Activated CD4-positive, alpha-beta T cell treated with anti-CD3 and anti-CD28 coated beads for 48 hours (primary cell): ENCODE results near the gene TRAPPC2L.
"Not testable (repeated sequence)": the region's sequence is repeated elsewhere in the genome, so short reads cannot be mapped to it uniquely, and the experiment has no call there.

Experiments used
- DNase-seq: peaks from one replicate; pipeline ENCODE4 v3.0.0-alpha.2; 2020

Gene TRAPPC2L

DNA sequence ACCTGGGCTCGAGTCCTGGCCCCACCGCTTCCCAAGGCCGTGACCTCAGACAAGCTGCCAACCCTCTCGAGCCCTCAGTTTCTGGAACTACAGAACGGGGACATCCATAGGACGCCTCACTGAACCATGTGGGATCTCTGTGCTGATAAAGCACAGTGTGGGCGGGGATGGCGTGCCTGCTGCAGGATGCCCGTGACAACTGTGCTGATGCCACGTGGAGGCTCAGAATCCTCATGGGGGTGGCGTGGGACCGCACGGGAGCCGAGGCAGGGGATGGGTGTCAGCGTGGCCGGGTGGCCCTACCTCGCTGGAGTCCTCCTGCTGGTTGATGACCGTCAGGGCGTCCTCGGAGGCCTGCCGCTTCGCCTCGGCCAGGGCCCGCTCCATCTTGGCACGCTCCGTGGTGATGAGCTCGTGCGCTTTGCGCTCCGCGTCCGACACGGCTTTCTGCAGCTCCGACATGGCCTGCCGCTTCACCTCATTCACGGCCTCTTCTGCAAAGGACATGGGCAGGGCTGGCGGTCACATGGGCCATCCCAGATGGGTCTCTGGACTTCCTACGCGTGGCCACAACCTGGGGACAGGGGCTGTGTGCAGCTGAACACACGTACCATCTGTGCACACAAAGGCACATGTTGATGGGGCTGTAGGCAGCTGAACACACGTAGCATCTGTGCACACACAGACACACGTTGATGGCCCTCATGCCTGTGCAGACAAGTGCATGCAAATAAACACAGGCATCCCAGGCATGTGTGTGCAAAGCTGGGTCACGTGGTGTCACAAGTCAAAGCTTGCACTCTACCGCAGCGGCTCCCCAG, 22.2 kb downstream of the TRAPPC2L start:
- no peak for DNase-seq

DNA sequence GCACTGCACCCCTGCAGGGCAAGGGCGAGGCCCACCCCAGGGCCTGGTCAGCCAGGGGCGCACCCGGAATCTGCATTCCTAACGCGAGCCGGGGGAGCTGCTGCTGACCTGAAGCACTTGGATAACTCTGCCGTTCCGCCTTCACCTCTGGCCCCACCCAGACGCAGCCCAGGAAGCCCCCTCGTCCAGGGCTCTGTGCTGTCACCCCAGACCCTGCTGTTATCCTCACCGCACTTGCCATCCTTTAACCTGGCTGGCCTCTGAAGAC, 22.8 kb downstream of the TRAPPC2L start:
- DNase-seq = no peak

DNA sequence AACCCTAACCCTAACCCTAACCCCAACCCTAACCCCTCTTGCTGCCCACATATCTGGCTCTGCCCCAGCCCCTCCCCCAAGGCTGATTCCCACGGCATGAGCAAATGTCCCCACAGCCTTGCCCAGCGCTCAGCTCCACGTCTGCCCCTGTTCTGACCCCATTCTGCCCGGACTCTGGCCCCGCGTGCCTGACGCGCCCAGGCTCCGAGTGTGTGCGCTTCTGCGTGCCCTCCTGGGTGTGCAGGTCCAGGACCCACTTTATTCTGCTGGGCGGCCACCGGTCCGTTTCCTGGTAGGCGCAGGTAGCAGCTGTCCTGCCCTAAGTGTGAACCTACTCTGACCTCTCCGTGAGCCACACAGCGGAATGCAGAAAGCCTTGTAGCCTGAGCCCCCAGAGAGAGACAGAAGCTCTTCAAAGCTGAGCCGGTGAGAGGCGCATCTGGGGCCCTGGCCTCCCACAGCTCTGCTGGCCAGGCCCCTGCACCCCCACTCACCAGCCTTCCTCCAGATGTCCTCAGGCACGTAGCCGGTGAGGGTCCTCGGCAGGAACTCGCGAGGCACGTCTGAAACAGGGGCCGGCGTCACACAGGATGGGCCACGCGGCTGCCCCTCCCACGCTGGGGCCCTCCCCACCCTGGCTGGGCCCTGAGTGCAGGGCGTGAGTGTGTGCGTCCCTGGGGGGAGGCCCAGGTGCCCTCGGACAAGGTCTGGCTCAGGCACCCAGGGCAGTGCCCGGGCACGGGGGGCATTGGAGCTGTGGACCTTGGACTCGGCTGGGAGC, 23.5 kb downstream of the TRAPPC2L start:
- DNase-seq = no peak

DNA sequence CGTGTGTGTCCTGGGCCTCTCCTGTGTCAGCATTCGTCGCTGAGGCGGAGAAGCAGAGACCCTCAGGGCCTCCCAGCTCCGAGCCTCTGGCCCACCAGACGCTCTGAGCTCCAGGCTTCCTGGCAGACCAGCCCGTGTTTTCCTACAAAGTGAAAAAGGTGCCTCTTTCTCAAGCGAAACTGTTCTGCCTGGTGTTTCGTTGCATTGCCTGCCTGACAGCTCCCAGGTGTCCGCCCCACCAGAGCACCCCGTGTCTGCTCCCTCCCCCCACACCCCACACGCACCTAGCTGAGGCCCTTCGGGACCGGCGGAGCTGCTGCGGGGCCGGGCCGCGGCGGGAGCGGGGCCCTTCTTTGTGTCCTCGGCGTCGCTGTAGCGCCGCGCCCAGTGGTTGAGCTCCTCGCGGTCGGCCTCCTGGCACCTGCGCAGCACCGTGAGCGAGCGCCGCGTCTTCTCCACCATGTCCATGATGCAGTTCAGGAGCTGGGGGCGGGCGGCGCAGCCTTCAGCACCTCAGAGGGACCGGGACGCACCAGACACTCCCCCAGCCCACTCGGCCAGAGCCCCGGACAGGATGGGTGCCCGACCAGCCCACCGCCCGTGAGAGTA, 24.2 kb downstream of the TRAPPC2L start:
- no peak for DNase-seq

DNA sequence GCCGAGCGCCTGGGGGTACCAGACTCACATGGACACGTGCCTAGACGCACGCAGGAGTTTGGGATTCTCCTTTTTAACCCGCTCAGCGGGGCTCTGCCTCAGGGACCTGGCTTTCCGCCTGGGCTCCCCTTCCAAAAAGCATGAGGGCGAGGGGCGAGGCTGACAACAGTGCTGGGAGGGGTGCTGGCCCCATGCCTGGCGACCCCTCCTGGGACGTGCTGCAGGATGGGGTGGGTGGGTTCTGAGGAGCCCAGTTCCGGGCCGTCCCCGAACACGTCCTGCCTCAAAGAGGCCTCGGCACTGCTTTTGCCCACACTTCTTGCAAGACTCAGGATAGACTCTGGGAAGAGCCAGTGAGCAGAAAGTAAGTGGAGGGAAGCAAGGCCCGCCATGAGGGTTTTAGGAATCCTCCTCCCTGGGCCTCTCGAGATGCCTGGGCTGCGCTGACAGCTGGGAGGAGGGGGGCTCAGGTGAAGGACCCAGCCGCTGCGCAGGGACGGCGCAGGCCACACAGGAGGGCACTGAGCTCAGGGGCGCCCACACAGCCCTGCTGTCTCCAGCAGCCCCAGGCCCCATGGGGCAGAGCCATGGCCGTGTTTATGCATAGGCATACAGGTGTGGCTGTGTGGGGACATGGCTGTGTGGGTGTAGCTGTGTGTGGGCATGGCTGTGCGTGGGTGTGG, 24.9 kb downstream of the TRAPPC2L start:
- DNase-seq = no peak

DNA sequence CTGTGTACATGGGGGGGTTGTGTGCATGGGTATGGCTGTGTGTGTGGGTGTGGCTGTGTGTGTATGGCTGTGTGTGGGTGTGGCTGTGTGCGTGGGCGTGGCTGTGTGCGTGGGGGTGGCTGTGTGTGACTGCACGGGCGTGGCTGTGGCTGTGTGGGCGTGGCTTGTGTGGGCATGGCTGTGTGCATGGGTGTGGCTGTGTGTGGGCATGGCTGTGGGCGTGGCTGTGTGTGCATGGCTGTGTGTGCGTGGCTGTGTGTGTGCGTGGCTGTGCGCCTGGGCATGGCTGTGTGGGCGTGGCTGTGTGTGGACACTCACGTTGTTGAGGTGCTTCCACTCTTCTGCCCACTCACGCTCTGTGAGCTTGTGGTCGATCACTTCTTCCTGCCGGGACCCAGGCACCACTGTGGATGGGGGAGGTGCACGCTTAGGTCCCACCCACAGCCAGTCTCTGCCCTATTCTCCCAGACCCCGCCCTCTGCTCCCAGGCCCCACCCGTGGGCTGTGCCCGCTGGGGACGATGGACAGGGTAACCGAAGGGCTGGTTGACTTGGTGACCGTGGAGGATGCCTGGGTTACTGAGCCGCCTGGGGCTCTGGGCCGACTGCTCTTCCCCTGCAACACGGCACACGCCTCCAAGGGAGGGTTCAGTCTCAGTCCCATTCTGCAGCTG, 25.6 kb downstream of the TRAPPC2L start:
- no peak for DNase-seq

DNA sequence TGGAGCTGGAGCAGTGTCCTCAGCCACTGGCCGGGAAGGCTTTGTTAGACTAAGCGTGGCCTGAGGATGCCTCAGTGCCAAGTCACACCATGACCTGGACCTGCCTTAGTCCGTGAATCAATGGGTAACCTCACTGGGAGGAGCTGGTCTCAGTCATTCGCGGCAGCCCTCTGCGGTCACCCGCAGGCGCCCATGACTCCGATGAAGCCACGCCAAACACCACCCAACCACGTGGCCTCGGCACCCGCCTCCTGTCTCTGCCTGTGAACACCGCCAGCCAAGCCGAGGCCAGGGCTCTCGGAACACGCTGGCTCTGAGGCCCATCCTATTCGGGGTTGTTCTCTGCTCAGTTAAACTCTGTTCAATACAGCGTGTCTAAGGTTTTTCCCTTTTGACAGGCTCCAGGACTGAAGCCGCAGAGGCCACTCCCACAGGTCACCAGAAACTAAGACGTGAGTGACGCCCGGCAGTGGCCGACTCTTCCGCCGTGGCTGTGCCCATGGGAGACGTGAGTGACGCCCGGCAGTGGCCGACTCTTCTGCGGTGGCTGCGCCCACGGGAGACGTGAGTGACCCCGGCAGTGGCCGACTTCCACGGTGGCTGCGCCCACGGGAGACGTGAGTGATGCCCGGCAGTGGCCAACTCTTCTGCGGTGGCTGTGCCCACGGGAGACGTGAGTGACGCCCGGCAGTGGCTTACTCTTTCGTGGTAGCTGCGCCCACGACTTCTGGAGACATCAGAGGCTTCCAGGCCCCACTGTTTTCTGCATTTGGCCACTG, 26.4 kb downstream of the TRAPPC2L start:
- no peak for DNase-seq

DNA sequence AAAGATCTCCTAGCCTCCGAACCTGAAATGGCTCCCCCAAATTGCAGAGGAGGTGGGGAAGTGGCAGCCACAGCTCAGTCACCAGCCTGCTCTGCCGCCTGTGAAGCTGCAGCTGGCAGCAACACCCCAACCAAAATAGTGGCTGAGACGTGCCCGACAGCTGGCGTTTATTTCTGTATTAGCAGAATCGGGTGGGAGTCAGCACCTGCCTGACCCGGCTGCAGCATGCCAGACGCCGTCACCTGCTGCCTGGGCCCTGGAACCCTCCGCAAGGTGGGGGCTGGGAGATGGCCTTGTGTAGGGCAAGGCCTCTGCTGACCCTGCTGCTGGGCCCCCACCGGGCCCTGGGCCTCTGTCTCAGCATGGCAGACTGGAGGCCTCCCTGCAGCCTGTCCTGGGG, 27.0 kb downstream of the TRAPPC2L start:
- no peak for DNase-seq

DNA sequence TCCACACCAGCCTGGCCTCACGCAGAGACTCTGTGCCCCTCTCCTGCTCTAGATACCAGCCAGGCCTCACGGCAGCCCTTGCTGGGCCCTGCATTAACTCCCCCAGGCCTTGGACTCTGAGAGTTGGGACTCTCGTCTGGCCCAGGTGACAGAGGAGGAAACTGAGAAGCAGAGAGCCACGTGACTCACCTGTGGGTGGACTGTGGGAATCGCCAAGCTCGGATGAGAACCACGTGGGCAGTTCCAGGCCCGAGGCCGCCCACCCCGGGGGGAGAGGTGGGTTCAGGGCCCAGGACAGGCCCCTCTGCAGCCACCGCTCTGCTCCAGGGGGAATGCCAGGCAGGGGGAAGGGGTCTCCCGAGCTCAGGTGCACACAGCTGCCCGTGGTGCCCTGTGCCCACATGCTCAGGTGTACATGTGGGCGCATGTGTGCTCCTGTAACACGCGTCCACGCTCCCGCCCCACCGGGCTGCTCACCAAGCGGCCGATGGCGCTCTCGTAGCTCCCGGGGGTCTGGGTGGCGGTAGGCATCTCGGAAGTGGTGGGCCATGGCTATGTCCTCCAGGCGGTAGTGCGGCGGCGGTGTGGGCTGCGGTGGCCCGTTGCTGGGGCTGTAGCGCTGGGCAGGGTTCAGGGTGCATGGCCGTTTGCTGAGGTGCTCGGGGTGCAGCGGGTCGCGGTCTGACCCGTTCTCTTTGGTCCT, 27.8 kb downstream of the TRAPPC2L start:
- no peak for DNase-seq

DNA sequence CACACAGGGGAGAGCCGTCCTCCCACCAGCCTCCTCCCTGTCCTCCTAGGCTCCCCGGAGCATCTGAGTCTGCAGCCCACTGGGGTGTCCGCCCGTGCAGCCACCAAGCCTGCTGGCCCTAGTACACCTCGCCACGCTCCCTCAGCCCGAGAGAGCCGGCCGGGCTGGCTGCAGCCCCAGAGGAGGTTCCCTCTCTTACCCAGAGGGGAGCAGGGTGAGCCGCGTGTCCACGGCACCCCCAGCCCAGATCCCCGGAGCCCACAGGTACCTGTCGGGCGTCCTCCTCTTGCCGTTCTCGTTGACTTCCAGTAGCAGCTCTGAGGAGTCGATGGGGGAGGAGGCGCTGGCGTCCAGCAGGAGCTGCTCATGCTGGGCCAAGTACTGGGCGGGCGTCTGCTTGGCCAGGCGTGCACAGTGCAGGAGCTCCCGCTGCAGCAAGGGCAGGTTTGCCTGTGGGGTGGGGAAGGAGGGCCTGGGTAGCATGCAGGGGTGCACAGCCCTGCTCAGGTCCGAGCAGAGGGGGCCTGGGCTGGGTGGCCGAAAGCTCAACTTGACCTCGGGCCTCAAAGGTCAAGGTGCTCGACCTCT, 28.9 kb downstream of the TRAPPC2L start:
- no peak for DNase-seq

DNA sequence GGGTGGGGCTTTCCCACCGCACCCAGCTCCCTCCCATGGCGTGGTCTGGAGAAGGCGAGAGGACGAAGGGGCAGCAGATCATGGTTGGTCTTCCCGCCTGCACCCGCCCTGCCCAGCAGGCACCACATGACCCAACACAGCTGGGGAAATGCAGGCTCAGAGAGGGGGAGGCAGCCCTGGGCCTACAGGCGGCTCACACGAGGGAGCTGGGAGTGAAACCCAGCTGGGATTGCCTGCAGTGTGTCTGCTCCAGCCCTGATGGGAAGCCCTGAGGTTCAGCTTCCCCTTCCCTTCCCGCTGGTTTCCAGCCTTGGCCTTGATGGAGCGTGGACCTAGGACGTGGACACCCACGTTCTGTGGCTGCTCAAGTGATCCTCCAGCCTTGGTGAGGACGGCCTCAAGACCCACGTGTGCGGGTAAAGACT, 29.5 kb downstream of the TRAPPC2L start:
- DNase-seq = no peak

DNA sequence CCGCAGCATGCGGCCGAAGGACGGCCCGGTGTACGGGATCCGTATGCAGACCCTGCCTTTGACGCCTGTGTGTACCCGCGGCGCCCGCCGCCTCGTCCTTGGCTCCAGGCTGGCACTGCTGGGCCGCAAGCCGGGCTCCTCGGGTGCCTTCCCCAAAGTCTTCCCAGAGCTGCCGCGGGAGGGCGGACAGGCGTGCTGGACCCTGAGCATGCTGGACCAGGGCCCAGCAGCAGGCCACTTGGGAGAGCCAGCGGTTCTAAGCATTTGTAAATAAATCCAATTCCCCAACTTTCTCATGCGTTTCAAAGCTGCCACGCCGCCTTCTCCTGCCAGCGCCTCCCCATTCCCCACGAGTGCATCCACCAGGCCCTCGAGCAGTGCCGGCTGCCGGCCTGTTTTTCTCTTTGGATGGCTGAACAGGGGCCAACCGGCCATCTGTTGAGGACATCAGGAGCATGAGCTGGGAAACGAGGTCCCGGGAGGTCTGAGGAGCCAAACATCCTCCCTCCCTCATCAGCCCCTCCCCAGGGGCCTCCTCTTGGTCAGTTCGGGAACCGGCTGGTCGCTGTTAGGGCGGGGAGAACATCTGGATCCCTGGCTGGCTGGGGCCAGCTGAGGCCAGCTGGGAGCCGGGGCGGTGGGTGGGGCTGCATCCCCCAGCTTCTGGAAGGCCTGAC, 30.1 kb downstream of the TRAPPC2L start:
- DNase-seq = no peak

DNA sequence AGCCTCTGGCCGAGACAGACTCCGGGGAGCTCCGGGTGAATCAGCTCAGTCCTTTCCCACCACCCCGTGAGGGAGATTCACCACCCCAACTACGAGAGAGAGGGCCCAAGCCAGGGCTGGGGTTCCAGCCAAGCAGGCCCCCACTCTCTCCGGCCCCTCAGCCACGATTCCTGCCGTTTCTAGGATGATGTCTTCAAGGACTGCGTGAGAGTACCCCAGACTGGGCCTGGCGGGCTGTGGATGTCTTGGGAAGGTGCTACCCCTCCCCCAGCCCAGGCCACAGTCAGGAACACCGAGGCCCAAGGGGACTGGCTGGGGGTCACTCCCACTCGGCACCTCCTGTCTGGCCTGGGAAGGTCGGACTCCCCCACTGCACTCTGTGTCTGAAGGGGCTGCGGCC, 31.1 kb downstream of the TRAPPC2L start:
- no peak for DNase-seq

DNA sequence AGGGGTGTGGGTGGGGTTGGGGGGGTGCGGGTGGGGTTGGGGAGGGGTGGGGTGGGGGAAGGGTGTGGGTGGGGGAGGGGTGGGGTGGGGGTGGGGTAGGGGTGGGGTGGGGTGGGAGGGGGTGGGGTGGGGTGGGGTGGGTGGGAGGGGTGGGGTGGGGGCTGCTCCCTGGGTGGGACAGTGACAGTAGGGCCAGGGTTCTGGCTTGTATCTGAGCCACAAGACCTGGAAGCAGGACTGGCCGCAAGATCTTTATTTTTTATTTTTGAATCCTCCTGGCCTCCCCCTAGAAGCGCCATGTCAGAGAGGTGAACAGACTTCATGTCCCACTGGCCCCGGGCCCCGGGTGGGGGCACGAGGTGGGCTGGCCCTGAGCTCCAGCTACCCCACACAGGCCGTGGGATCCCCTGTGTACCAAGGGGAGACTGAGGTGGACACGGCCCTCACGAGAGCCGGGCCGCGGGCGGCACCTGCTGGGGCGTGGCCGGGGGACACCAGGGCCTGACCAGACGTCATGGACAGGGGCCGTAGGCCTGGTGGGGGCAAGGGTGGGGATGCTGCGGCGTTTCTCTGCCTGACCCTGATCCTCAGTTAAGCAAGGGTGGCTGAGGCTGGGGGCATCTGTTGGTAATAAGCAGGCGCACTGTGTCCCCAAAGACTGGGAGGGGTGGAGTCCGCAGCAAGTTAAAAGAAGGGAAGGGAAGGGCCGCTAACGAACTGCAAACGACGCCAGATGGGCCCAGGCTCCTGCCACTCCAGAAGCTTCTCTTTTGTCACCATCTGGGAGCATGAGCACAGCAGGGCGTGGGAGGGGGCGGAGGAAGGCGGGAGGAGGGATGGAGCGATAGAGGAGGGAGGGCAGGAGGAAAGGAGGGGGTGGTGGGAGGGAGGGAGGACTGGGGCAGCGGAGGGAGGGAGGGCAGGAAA, 31.8 kb downstream of the TRAPPC2L start:
- DNase-seq = no peak

DNA sequence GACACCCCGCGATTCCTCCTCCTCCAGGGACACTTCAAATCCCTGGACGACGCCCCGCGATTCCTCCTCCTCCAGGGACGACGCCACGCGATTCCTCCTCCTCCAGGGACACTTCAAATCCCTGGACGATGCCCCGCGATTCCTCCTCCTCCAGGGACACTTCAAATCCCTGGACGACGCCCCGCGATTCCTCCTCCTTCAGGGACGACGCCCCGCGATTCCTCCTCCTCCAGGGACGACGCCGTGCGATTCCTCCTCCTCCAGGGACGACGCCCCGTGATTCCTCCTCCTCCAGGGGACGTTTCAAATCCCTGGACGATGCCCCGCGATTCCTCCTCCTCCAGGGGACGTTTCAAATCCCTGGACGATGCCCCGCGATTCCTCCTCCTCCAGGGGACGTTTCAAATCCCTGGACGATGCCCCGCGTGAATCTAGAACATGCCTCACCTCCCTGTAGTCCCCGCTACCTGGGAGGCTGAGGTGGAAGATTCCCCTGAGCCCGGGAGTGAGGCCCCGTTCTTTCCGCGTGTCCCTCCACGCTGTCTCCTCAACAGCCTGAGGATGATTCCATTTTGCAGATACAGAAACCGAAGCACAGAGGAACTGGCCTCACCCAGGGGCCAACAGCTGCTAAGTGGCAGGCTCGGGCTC, 32.9 kb downstream of the TRAPPC2L start:
- DNase-seq = not testable (repeated sequence)

DNA sequence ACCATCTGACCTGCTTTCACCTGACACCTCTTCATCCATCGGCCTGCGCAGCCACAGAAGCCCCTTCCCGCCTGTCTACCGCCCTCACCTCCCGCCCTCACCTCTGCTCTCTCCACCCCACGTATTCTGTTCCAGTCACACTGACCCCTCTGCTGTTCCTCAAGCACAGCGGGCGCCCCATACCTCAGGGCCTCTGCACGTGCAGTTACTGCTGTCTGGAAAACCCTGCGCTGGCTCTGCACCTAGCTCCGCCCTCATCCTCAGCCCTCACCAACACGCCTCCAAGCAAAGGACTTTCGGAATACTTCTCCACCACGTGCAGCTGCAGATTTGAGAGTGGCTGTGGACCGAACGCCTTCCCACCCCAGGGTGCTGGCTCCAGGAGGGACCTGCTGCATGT, 34.2 kb downstream of the TRAPPC2L start:
- DNase-seq = no peak

DNA sequence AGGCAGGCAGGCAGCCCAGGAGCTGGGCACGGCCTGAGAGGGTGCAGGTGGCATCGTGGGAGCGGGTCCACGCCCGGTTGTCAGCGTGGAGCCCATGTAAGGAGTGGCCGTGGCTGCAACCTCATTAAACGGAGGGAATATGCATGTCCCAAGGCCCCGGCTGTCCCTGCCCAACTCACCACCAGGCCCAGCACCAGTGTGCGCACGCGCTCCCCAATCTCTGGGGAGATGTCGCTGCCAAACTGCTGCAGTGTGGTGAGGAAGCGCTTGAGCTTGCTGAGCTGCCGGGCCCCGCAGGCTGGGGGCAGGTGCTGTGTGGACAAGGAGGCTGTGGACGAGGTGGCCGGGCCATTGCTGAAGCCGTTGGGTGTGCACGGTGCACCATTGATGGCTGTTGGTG, 35.1 kb downstream of the TRAPPC2L start:
- no peak for DNase-seq

DNA sequence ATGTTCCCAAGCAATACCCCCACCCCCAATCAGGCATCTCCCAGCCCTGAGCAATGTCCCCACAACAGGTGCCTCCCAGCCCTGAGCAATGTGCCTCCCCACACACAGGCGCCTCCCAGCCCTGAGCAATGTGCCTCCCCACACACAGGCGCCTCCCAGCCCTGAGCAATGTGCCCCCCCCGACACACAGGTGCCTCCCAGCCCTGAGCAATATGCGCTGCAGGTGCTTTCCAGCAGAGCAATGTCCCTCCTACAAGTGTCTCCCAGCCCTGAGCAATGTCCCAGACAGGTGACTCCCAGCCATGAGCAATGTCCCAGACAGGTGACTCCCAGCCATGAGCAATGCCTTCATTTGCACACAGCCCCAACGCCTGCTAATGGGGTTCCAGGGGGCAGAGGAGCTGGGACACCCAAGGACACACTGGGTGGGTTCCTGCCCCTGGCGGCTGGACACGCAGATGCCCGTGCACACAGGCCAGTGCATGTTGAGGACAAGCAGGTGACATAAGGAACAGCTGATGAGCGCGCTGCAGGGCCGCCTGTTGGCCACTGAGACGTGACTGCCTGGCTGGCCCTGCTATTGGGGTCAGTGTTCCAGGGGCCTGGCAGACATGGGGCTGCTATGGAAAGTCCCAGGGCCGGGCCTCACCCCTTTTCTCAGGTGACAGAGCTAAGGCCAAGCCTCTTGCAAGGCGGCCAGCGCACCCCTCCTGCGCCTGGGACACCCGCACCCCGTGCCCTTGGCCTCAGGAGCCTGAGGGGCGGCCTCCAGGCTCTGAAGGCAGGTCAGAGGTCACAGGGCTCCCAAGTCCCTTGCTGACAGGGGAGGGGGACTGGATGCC, 36.4 kb downstream of the TRAPPC2L start:
- no peak for DNase-seq
